Activated CD8-positive, alpha-beta memory T cell treated with anti-CD3 and anti-CD28 coated beads, Interleukin-2, amount 50 U/mL, for 1 hour (primary cell): ENCODE results near the gene RPL9.
"Not testable (repeated sequence)": the region's sequence is repeated elsewhere in the genome, so short reads cannot be mapped to it uniquely, and the experiment has no call there.

Experiments
- DNase-seq: peaks from one replicate; pipeline ENCODE4 v3.0.0-alpha.2; 2020; ENCODE audit errors: extremely low read depth

Gene RPL9

DNA sequence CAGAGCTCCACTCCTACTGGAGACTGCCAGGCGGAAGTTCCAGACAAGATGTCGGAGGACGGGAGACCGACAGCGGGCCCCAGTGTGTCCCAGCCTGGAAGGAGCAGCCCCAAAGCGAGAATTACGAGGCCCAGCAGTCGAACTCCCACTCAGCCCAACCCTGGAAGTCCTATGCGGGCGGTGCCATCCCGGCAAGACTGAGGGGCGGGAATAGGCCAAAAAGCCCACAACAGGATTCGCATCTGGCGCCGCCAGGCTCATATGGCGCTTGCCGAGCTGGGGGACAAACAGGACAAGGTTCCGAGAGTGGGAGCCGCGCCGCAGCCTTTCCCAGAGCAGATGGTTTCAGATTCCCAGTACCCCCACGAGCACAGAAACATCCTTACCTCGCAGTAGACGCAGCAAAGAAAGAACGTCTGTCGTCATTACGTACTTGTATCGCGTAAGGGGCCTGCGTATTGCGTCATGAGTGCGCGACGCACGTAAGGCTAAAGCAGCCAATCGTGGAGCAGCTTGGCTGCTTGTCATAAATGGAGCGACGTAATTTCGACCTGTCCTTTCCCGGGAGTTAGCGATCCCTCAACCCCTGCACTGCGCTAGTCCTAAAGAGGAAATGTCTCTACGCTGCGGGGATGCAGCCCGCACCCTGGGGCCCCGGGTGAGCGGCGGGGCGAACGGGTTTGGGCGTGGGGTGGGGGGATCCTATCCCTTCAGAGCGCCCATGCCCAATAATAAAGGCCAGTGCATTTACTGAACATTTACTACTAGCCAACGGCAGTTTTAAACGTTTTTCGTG is at the start of gene RPL9, which contains the start of gene LIAS:
Gene RPL9 (minus strand): TSS at position 418 of the 796 bp plus-strand sequence. CDS start 483 bp downstream, outside the sequence.
Gene LIAS (plus strand): TSS at position 552 of the 796 bp plus-strand sequence. CDS start 62 bp downstream, at position 614.
- peak; percentile 82 for DNase-seq

DNA sequence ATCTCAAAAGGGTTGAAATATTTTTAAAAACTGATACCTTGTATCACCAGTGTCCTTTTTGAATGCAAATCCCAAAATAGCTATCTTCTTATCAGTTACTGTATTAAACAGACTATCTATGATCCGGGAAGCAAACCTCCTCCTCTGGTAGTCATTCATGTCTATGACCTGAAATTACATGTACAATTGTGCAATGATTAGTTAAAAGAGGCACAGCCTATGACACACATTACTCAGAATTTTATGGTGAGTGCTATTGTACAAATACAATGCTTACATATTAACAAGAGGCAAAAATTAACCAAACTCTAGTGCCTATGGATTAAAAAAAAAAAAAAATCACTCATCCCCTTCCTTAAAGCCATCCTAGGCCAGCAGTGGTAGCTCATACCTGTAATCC is 46.9 kb upstream of the RPL9 start:
- DNase-seq = no peak

DNA sequence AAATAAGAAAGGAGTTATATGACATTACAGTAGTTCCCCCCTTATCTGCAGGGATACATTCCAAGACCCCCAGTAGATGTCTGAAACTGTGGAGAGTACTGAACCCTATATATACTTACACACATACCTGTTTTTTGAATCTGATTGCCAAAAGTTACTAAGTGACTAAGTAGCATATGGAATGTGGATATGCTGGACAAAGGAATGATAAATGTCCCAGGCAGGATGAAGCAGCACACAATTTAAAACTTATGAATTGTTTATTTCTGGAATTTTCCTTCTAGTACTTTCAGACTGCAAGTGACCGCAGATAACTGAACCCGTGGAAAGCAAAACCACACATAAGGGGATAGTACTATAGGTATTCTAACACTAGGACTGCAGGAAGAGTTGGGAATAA is 45.8 kb upstream of the RPL9 start:
- DNase-seq = no peak

DNA sequence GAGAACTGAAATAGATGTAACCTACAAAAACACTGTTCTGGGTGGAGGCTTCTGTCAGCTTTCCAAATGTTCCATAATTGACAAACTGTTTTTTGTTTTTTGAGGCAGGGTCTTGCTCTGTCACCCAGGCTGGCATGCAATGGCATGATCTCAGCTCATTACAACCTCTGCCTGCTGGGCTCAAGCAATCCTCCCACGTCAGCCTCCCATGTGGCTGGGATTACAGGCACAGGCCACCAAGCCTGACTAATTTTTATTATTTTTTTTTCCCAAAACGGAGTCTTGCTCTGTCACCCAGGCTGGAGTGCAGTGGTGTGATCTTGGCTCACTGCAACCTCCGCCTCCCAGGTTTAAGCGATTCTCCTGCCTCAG is 43.9 kb upstream of the RPL9 start:
- DNase-seq = not testable (repeated sequence)

DNA sequence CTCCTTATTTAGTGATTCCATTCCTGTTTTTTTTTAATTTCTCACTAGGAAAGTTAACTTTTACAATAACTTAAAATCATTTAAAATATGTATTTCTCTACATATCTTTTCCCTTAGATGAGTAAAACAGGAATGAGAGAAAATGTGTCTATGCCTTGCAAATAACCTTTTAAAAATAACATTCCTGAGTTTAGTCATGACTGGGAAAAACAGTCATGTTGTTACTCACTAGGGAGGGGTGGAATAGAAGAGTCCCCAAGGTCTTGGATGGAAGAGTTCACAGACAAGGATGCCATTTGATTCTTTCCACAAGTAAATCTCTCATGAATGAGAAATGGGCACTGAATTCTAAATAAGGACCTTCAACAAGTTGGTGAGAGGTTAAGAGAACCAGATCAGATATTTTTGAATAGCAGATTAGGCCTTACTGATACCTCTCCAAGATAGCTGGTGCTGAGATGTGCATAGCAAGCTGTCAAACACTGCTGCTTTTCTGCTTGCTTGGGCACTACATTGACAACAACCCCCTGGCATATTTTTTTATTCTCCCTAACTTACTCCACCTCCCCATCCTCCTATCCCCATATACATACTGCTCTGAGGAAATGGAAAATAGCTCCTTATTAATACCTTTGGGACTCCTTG is 43.4 kb upstream of the RPL9 start:
- DNase-seq = no peak

DNA sequence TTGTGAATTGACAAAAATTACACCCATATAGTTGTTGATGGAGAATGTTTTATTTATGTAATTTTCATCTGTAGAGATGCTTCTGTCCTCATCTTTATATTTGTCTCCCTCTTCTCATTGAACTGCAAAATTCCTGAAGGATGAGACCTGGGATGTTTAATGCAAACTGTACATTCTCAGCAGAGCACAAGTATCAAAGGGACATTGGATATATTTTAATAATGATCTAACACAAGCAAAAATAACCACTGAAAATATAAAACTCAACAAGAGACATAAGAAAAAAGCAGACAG is 40.0 kb upstream of the RPL9 start:
- no peak for DNase-seq

DNA sequence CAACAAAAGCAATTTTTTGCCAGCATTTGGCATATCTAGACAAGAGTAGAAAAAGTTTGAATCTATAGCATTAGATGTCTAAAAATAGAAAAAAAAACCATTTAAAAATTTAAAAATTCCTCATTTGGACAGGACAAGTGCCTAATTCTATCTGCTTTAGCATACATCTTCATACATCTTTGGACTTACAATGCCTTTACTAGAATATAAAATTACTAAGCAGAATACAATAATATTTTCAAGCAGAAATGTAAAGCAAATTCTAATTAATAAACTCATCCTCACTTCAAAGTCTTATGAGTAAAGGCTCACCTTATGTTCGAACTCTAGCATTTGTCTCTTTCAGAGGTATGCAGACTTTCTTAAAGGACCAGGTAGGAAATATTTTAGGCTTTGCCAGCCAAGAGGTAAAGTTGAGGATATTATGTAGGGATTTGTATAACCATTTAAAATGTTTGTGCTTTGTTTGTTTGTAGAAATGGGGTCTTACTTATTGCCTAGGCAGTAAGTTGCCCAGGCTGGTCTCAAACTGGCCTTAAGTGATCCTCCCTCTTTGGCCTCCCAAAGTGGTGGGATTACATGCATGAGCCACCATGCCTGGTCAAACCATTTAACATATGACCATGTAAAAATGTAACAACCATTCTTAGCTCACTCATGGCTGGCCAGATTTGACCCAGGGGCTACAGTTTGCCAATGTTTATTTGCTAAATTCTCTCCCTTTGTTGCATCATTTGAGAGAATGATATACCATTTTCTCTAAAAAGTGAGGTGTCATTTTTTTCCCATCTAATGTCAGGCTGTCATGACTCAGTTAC is 39.4 kb upstream of the RPL9 start:
- no peak for DNase-seq

DNA sequence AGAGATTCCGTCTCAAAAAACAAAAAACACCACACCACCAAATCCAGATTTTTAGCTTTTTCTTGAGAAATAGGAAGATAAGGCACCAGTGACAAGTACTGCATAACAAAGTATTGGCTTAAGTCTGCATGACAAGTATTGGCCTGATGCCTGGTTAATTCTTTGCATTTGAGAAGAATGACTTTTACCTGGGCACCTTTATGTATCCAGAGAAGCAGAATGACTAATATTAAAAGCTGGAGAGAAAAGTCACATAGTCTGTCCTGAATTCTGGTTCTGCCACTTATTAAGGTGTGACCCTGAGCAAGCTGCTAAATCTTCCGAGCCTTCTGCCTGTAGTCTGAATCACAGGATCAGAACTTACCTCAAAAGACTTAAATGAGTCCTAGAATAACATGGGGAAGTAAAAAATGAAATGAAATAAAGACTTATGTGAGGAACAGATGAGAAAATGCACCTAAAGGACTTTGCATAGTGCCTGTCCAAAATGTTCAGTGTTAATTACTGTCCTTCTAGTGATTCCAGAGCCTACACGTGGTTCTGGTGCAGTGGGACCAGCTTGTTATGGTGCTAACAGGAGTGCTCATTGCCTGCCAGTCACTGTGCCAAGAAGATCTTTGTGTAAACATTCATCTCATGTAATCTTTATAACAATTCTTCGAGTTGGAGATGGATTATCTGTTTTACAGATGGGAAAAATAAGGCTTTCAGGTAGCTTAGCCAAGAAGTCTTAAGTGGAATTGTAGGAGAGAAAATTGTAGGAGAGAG is 36.9 kb upstream of the RPL9 start:
- DNase-seq = no peak

DNA sequence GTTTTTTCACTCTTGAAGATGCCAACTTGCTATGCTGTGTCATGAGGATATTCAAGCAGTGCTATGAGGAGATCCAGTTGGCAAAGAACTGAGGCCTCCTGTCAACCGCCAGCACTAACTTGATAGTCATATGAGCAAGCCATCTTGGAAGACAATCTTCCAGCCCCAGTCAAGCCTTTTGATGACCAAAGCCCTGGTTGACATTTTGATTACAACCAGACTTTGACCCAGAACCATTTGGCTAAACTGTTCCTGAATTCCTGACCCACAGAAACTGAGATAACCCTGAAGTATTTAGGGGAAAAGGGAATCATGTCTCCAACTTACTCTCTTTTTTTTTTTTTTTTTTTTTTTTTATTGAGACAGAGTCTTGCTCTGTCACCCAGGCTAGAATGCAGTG is 35.6 kb upstream of the RPL9 start:
- DNase-seq = no peak

DNA sequence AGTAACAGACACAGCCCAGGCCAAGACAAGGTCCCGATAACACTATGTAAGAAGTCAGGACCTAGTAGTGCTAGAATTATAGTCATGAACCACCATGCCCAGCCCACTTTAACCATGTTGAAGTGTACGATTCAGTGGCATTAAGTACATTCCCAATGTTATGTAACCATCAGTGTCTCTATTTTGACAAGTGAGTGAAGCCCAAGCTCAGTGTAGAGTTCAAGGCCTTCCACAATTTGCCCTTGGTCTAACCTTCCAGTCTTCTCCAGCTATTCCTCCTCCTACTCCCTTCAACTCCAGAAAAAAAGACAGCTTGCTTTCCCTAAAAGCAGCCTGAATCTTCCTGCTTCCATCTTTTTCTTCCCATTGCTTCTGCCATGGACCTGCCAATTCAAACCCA is 31.6 kb upstream of the RPL9 start:
- DNase-seq = no peak

DNA sequence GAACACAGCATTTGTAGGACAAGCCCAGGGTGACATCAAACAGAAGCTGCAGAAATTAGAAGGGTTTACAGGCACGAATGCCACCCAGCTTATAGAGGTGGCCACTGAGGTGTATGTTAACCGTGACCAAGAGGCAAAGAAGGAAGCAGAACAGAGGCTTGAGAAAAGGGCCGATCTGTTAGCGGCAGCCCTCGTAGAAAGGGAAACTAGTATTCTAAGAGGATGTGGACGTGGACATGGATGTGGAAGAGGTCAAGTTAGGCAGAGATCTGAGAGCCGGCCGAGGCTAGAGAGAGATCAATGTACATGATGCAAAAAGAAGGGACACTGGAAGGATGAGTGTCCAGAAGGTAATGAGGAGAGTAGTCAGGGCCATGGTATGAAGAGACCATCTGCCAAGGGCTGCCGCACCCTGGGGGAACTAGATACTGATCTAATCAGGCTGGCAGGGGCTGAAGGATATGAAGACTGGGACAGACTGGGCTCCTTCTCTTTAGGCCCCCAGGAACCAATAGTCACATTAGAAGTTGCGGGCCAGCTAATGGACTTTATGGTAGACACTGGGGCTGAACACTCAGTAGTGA is 27.6 kb upstream of the RPL9 start:
- no peak for DNase-seq

DNA sequence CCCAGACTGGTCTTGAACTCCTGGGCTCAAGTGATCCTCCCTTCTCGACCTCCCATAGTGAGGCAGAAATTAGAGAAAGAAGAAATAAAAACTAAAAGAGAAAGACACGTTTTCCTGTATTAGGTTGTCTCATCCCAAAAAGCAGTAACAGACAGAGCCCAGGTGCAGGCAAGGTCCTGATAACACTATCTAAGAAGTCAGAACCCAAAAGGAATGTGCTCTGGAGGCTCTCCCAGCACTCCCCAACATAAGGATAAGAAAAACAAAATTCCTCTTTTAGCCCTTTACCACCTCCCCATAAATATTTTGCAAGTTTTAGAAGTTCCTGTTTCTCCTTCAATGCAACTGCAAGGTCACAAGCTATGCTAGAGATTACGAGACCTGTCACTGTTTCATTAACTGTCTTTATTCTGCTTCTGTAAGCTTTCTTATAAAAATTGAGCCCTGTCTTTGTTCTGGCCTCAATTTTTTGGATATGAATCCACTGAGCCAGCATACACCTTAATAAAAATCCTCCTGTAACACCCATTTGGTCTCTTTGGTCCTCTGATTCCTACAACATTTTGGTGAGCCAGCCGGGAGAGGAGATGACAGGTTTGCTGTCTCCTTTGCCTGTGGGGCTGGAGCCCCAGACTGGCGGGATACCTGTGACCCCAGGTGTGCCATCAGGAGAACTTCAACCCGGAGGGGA is 26.0 kb upstream of the RPL9 start:
- DNase-seq = no peak

DNA sequence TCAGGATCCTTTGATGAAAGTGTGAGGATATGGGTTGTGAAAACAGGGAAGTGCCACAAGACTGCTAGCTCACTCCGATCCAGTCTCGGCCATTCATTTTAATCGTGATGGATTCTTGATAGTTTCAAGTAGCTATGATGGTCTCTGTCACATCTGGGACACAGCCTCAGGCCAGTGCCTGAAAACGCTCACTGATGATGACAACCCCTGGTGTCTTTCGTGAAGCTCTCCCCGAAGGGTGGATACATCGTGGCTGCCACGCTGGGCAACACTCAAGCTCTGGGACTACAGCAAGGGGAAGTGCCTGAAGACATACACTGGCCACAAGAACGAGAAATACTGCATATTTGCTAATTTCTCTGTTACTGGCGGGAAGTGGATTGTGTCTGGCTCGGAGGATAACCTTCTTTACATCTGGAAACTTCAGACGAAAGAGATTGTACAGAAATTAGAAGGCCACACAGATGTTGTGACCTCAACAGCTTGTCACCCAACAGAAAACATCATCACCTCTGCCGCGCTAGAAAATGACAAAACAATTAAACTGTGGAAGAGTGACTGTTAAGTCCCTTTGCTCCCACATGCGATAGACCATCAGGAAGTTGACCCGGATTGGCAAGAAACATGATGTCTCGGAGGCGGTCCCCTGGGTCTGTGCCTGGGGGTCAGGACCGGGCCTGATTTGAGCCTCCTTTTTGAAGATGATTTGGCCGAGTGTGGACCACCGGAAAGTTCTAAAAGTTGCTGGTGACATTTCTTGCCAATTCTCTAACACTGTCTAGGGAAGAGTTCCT is 22.4 kb upstream of the RPL9 start:
- DNase-seq = no peak

DNA sequence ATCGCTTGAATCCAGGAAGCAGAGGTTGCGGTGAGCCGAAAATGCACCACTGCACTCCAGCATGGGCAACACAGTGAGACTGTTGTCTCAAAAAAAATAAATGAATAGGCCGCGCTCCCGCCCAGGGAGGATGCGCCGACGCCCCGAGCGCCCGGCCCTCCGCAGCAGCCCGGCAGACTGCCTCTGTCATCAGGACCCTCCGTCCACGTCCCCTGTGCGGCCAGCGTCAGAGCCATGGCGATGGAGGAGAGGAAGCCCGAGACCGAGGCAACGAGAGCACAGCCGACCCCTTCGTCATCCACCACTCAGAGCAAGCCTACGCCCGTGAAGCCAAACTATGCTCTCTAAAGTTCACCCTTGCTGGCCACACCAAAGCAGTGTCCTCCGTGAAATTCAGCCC is 21.5 kb upstream of the RPL9 start:
- DNase-seq = no peak

DNA sequence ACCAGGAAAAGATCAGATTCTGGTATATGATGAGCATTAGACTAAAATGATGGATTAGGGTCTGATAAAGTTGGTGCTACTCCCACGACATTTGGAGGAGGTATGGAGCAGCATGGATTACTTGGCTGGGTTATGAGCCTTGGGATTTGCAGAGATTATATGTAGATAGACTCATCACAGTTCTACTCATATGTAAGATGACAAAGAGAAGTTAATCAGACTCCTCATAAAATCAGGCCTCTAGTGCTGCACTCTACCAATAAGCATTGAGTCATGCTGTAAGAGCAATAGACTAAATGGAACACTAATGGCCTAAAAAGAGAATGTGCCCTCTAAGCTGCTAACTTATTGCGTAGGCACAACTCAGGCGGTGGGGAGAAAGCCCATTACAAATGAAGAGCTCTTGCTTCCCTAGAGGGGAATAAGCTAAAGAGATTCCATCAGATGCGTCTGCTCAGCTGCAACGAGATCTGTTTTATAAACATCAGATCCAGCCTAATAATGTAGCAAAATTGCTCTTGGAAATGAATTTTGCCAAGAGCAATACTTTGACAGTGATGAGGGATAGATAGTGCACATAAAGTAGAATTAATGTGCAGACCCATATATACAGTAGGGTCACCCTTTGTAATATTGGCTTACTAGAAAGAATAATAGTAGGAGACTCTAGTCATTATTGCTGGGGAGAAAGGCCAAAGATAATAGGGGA is 17.6 kb upstream of the RPL9 start:
- no peak for DNase-seq

DNA sequence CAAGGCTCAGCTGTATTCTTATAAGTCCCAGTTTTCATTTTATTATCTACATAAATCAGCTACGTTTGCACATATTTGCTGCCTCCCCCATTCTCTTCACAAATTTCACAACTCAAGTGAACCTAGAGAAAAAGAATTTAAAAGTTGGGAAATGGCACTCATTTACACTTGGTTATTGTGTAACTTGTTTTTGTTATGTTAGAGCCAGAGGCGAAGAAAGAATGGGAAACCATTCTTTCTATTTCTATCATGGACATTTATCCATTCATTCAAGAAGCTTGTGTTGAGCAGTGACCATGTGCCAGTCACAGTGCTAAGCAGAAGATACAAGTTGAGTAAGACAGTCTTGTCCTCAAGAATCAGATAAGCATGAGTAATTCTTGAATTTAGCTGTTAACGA is 13.7 kb upstream of the RPL9 start:
- no peak for DNase-seq

DNA sequence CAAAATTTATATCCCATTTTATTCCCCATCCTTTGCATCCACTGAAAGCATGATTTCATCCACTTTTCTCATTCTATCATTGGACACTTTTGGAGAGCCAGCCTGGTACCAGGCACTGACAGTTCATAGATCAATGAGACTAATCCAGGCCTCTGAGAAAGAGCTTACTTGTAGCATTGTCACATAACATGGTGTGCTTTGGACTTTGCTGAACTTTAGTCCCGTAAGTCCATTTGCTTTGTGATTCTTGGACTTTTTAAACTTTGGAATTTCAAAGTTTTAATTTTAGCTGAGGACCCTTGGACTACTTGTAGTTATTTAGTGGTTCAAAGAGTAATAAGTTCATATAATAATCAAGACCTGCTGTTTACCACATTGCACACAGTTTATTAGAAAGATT is 11.7 kb upstream of the RPL9 start:
- DNase-seq = no peak

DNA sequence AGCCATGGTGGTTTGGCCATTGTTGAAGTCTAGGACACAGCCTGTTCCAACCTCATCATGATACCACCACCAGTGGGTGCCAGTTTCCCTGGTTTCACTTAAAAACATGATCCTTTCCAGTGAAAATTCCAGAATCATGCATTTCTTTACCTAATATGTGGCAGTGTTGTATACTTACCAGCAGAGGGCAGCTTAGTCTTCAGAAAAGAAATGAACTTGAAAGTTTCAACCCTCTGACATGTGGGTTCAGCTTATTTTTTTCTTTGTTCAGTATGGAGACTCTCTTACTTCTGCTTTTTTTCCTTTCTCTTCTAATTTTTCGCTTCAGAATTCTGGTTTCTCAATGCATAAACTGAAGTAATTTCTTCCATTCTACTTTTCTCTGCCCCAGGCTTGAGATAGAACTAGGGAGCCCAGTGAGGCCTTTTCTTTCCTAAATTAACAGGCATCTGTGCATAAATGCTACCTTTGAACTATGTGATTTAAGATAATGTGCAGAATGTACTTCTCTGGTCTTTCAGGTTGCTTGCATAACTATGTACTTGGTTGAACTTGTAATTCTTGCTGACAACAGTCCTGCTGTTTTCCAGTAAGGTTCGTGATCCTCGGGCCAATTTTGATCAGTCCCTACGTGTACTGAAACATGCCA is 10.8 kb upstream of the RPL9 start:
- DNase-seq = no peak

DNA sequence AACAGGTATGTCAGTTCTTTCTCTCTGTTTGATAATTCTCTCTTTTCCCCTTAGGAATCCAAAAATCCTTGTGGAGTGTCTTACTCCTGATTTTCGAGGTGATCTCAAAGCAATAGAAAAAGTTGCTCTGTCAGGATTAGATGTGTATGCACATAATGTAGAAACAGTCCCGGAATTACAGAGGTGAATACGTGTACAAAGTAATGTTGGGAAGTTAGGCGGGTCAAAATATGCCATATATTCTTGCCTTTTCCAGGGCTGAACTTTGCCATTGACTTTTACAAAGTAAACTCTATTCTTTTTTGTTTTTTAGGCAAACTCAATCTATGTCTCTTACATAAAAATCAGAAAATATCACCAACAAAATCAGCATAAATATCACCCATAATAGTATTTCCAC is 8.7 kb upstream of the RPL9 start:
- no peak for DNase-seq
